H1 (cell line): ENCODE data around the gene LTF. TPM values are rescaled to one million over a fixed set of nuclear protein-coding genes. Genes with fewer than 3 reads are reported as not detected.

Source experiments
- CTCF ChIA-PET: fragments of 300-600 bp; sonication (Branson Sonifier 250); formaldehyde crosslinking; loops from one replicate; lab custom pipeline; 2021; ENCODE audit not compliant: partially characterized antibody; lab: Charles Lee
- POLR2A ChIA-PET: fragments of 300-600 bp; sonication (Branson Sonifier 250); formaldehyde crosslinking; loops from one replicate; lab custom pipeline; 2021; ENCODE audit warnings: inconsistent platforms; ENCODE audit not compliant: partially characterized antibody; lab: Charles Lee
- DNase-seq, 2 experiments: peaks; one replicate each; pipeline versions ENCODE4 v3.0.0 to v3.0.0-alpha.2; 2010 to 2022; ENCODE audit warnings: low spot score in 2 of 2, low read depth in 1 of 2, mixed read lengths in 1 of 2
- FAIRE-seq: peaks from 2 replicates; lab custom pipeline; 2011; peaks lifted over from hg19 to GRCh38; lab: Jason Lieb, UNC
- H2AFZ ChIP-seq: 2 replicates; pipeline ENCODE4 v1.8.1; 2012; ENCODE audit warnings: low read length, inconsistent platforms
- H2AK5ac ChIP-seq: 2 replicates; pipeline ENCODE4 v1.6.1; 2013; ENCODE audit warnings: low read depth, low read length
- H2BK120ac ChIP-seq: replicated peaks from 2 replicates; pipeline ENCODE3; 2013; ENCODE audit warnings: low read depth, low read length, inconsistent platforms
- H2BK12ac ChIP-seq: 2 replicates; pipeline ENCODE4 v1.6.1; 2013; ENCODE audit warnings: low read depth, low read length
- H2BK15ac ChIP-seq: 2 replicates; pipeline ENCODE4 v1.6.1; 2013; ENCODE audit warnings: low read length
- H2BK20ac ChIP-seq: 2 replicates; pipeline ENCODE4 v1.6.1; 2013; ENCODE audit warnings: low read length
- H2BK5ac ChIP-seq: 2 replicates; pipeline ENCODE4 v1.6.1; 2013; ENCODE audit warnings: low read depth, low read length
- H3K14ac ChIP-seq: 2 replicates; pipeline ENCODE4 v1.6.1; 2013; ENCODE audit warnings: inconsistent platforms; ENCODE audit not compliant: insufficient read length
- H3K18ac ChIP-seq: 2 replicates; pipeline ENCODE4 v1.6.1; 2013; ENCODE audit warnings: low read length; ENCODE audit errors: extremely low read depth
- H3K23ac ChIP-seq: 2 replicates; pipeline ENCODE4 v1.6.1; 2013; ENCODE audit warnings: inconsistent platforms; ENCODE audit not compliant: insufficient read length
- H3K23me2 ChIP-seq: 2 replicates; pipeline ENCODE4 v1.6.1; 2013; ENCODE audit warnings: low read depth, low read length
- H3K27ac ChIP-seq: 2 replicates; pipeline ENCODE4 v1.6.1; 2011; ENCODE audit warnings: low read depth, low read length, inconsistent platforms
- H3K27me3 ChIP-seq, 4 experiments: replicated peaks in 1 of 4; 1 replicate in 1 of 4; 2 replicates in 3 of 4; pipeline versions ENCODE4 v1.6.1 to v1.8.1; 2011 to 2013; ENCODE audit warnings: low read length in 3 of 4, mild to moderate bottlenecking in 3 of 4, inconsistent platforms in 2 of 4, mixed read lengths in 2 of 4, moderate library complexity in 1 of 4; ENCODE audit not compliant: control insufficient read depth in 3 of 4, insufficient read depth in 3 of 4; ENCODE audit errors: extremely low read depth in 1 of 4
- H3K36me3 ChIP-seq, 4 experiments: 2 replicates each; pipeline versions ENCODE4 v1.6.1 to v1.8.1; 2011 to 2013; ENCODE audit warnings: mild to moderate bottlenecking in 4 of 4, low read length in 3 of 4, moderate library complexity in 2 of 4, control low read depth in 1 of 4, inconsistent platforms in 1 of 4; ENCODE audit not compliant: insufficient read depth in 4 of 4, control insufficient read depth in 2 of 4
- H3K4ac ChIP-seq: replicated peaks from 2 replicates; pipeline ENCODE3; 2013; ENCODE audit warnings: low read length, low read depth, mixed read lengths, inconsistent platforms; ENCODE audit not compliant: insufficient read length
- H3K4me1 ChIP-seq, 4 experiments: replicated peaks in 1 of 4; 1 replicate in 1 of 4; 2 replicates in 3 of 4; pipeline versions ENCODE4 v1.6.1 to v1.8.1; 2011 to 2013; ENCODE audit warnings: low read length in 3 of 4, inconsistent platforms in 2 of 4, mixed read lengths in 1 of 4; ENCODE audit not compliant: insufficient read depth in 4 of 4, control insufficient read depth in 3 of 4
- H3K4me2 ChIP-seq, 2 experiments: 2 replicates each; pipeline versions ENCODE4 v1.6.1 to v1.8.1; 2011 to 2013; ENCODE audit warnings: low read depth in 2 of 2, low read length in 2 of 2, control low read depth in 1 of 2, inconsistent platforms in 1 of 2, mild to moderate bottlenecking in 1 of 2; ENCODE audit not compliant: insufficient read depth in 1 of 2
- H3K4me3 ChIP-seq, 4 experiments: fragments of 200-600, 300-600 bp in 1 of 4; sonication (generic), shearing (Covaris generic), sonication (Bioruptor Twin) in 1 of 4; 2 replicates each; pipeline versions ENCODE4 v1.5.1 to v1.8.1; 2011 to 2016; ENCODE audit warnings: low read length in 4 of 4, low read depth in 3 of 4, control low read depth in 2 of 4, inconsistent platforms in 2 of 4, mild to moderate bottlenecking in 2 of 4, mixed read lengths in 1 of 4, moderate library complexity in 1 of 4; ENCODE audit not compliant: insufficient read depth in 2 of 4; ENCODE audit errors: extremely low read depth in 1 of 4
- H3K56ac ChIP-seq: replicated peaks from 2 replicates; pipeline ENCODE3; 2013; ENCODE audit warnings: low read depth, mild to moderate bottlenecking, mixed read lengths, low read length, inconsistent platforms; ENCODE audit not compliant: insufficient read length
- H3K79me1 ChIP-seq: 2 replicates; pipeline ENCODE4 v1.6.1; 2013; ENCODE audit warnings: low read depth, low read length, control low read depth
- H3K79me2 ChIP-seq, 2 experiments: 2 replicates each; pipeline versions ENCODE4 v1.6.1 to v1.8.1; 2012 to 2013; ENCODE audit warnings: low read length in 2 of 2, mild to moderate bottlenecking in 2 of 2, inconsistent platforms in 1 of 2; ENCODE audit not compliant: insufficient read depth in 2 of 2, control insufficient read depth in 1 of 2
- H3K9ac ChIP-seq, 4 experiments: replicated peaks in 1 of 4; 1 replicate in 1 of 4; 2 replicates in 3 of 4; pipeline versions ENCODE4 v1.6.1 to v1.8.1; 2011 to 2013; ENCODE audit warnings: low read depth in 3 of 4, low read length in 3 of 4, control low read depth in 2 of 4, mild to moderate bottlenecking in 2 of 4, moderate library complexity in 2 of 4, inconsistent platforms in 1 of 4; ENCODE audit errors: extremely low read depth in 1 of 4
- H3K9me3 ChIP-seq, 2 experiments: 2 replicates each; pipeline versions ENCODE4 v1.6.1 to v1.8.1; 2012 to 2013; ENCODE audit warnings: mild to moderate bottlenecking in 2 of 2, moderate library complexity in 2 of 2, control low read depth in 1 of 2, inconsistent platforms in 1 of 2, low read depth in 1 of 2, low read length in 1 of 2, mixed read lengths in 1 of 2; ENCODE audit not compliant: insufficient read depth in 2 of 2
- H4K20me1 ChIP-seq, 2 experiments: replicated peaks in 1 of 2; 2 replicates each; pipeline versions ENCODE3 to v1.8.1; 2011 to 2013; ENCODE audit warnings: inconsistent platforms in 2 of 2, low read length in 2 of 2, mild to moderate bottlenecking in 1 of 2; ENCODE audit not compliant: insufficient read depth in 2 of 2, control insufficient read depth in 1 of 2
- H4K5ac ChIP-seq: 2 replicates; pipeline ENCODE4 v1.6.1; 2013; ENCODE audit warnings: low read length, low read depth, mixed read lengths, inconsistent platforms; ENCODE audit not compliant: insufficient read length
- H4K8ac ChIP-seq: 2 replicates; pipeline ENCODE4 v1.8.0; 2013; ENCODE audit warnings: mild to moderate bottlenecking, moderate library complexity, low read length, inconsistent platforms; ENCODE audit not compliant: insufficient read depth; ENCODE audit errors: extremely low read depth
- H4K91ac ChIP-seq: replicated peaks from 2 replicates; pipeline ENCODE3; 2013; ENCODE audit warnings: low read length, mixed read lengths, inconsistent platforms; ENCODE audit not compliant: insufficient read length
- SP1 ChIP-seq: IDR thresholded peaks from 2 replicates; pipeline ENCODE4 v1.6.1; 2011; ENCODE audit warnings: low read depth, low read length
- TCF12 ChIP-seq: IDR thresholded peaks from 2 replicates; pipeline ENCODE4 v1.6.1; 2011; ENCODE audit warnings: low read depth, mild to moderate bottlenecking, low read length
- YY1 ChIP-seq: IDR thresholded peaks from 2 replicates; pipeline ENCODE4 v1.6.1; 2011; ENCODE audit warnings: low read depth, mild to moderate bottlenecking, low read length
- WGBS, 2 experiments: shearing (Covaris generic) in 1 of 2; methylation state at CpG; one replicate each; pipeline versions ENCODE4 v1.1.6 to v1.1.7; 2013 to 2015; ENCODE audit warnings: low lambda C conversion rate in 2 of 2, mixed read lengths in 2 of 2, inconsistent platforms in 1 of 2, low coverage in 1 of 2, missing lambda C conversion rate in 1 of 2; ENCODE audit not compliant: insufficient replicate concordance in 2 of 2, insufficient coverage in 1 of 2, insufficient read length in 1 of 2; ENCODE audit errors: extremely low coverage in 1 of 2, missing lambda C conversion rate in 1 of 2; 5-methylcytosine and 5-hydroxymethylcytosine counted together
- polyA plus RNA-seq, 7 experiments: library from polyadenylated mRNA; depleted of rRNA in 3 of 7; stranded (reverse) in 5 of 7; unstranded in 2 of 7; fragments of >200 nt in 5 of 7; fragments of 200-250 nt in 2 of 7; gene quantifications; 1 replicate in 5 of 7; 2 replicates in 1 of 7; 4 replicates in 1 of 7; pipeline versions ENCODE4 v1.2.1 to v1.2.3, GENCODE V29; 2011 to 2013; ENCODE audit warnings: missing spikeins in 2 of 7, mixed read lengths in 2 of 7
- total RNA-seq: library from RNA; stranded (reverse); fragmentation: NEBNext Ultra II Directional; extraction: Animal tissue kit (Norgen Biotek cat#: 25700); gene quantifications from 2 replicates; pipeline ENCODE4 v1.2.1, GENCODE V29; 2021

Gene LTF
- total and polyA plus RNA-seq, 2 of the 8 experiments (the other 6 are each of a cell fraction or from before 2014, with no cell fraction given): 0.23 to 0.99 TPM

- no peak for DNase-seq
- Histone ChIP-seq H3K79me1 (no peaks in the 10 kb centered on the region), H3K9me3 (no peaks in the 10 kb centered on the region), H2BK5ac (no peak overlapping the region), H2BK12ac (no peak overlapping the region), H3K4me2 (no peak overlapping the region), H2AK5ac (no peak overlapping the region), H4K5ac (no peak overlapping the region), H3K4ac (no peak overlapping the region), H3K14ac (no peak overlapping the region), H3K79me2 (no peaks in the 10 kb centered on the region), H3K4me1 (0 out of 7 replicates have a peak, but pooled peaks cover 0 to 2% (median 0%) of the 10 kb centered on the region in 4 experiments), H2BK120ac (no peak overlapping the region), H3K27me3 (no peaks in the 10 kb centered on the region), H3K23ac (no peak overlapping the region), H3K9ac (no peak overlapping the region), H2BK20ac (no peak overlapping the region), H3K27ac (no peak overlapping the region), H3K36me3 (no peaks in the 10 kb centered on the region), H2AFZ (no peak overlapping the region), H3K4me3 (no peak overlapping the region), H3K23me2 (no peaks in the 10 kb centered on the region), H4K8ac (no peak overlapping the region), H2BK15ac (no peak overlapping the region), H3K18ac (no peak overlapping the region), H4K20me1 (no peaks in the 10 kb centered on the region)
- POLR2A ChIA-PET: no interaction called here
- 83% methylated on average over 2 of the region's 2 CpGs; no CpG with 5 or more reads in 1 of the 2 experiments for WGBS, 2 experiments
- CTCF ChIA-PET: interaction anchor here (0.9 to 3.8 kb wide), 7 partner anchors 11 to 184 kb away, joined by 3 to 16 read pairs (median 3); no protein-coding TSS in a partner anchor
- FAIRE-seq: no peak
- TF ChIP-seq YY1 (no peak), SP1 (no peak), TCF12 (no peak)
- TF ChIP-seq, all 59 proteins: peak for 0
- no peak overlapping the region for H4K91ac ChIP-seq
- no peak overlapping the region for H3K56ac ChIP-seq
Observed at GRCh38 chr3:46399557-46399956, 65.1 kb downstream of the LTF start.
